ENCODE measurements around the gene M6PR.

Gene M6PR

GRCh38 chr12:8911606-8912268 is 37.7 kb downstream of the M6PR start:
- no peak for DNase-seq (ENCODE audit: low read depth in 1 of 2, low spot score in 1 of 2)
- Histone ChIP-seq H3K27me3 (ENCODE audit: insufficient read depth, poor library complexity, severe bottlenecking) (peaks cover 9% of the 10 kb centered on the region), H3K27ac (replicated peaks) (no peak overlapping the region), H3K4me3 (replicated peaks; ENCODE audit: insufficient read depth, low read length) (no peak overlapping the region)
- no peak for TF ChIP-seq SPI1 (IDR thresholded peaks at IDR 0.05; ENCODE audit: borderline replicate concordance, low read depth)
- no peak for TF ChIP-seq GABPA (IDR thresholded peaks at IDR 0.05; ENCODE audit: low read depth)
- TF ChIP-seq REST (IDR thresholded peaks at IDR 0.05; ENCODE audit: insufficient replicate concordance, low read depth): no peak
- TF ChIP-seq CTCF (IDR thresholded peaks at IDR 0.05; ENCODE audit: insufficient read depth, low read length): no peak
- no peak for TF ChIP-seq POLR2AphosphoS5 (IDR thresholded peaks at IDR 0.05; ENCODE audit: low read depth)

- no peak for TF ChIP-seq GABPA (IDR thresholded peaks at IDR 0.05; ENCODE audit: low read depth)
- TF ChIP-seq POLR2AphosphoS5 (IDR thresholded peaks at IDR 0.05; ENCODE audit: low read depth): no peak
- TF ChIP-seq SPI1 (IDR thresholded peaks at IDR 0.05; ENCODE audit: borderline replicate concordance, low read depth): no peak
- no peak for TF ChIP-seq CTCF (IDR thresholded peaks at IDR 0.05; ENCODE audit: insufficient read depth, low read length)
- TF ChIP-seq REST (IDR thresholded peaks at IDR 0.05; ENCODE audit: insufficient replicate concordance, low read depth): no peak
- Histone ChIP-seq H3K4me3 (replicated peaks; ENCODE audit: insufficient read depth, low read length) (no peak overlapping the region), H3K27ac (replicated peaks) (no peak overlapping the region), H3K27me3 (ENCODE audit: insufficient read depth, poor library complexity, severe bottlenecking) (peaks cover 3% of the 10 kb centered on the region)
- DNase-seq (ENCODE audit: low read depth in 1 of 2, low spot score in 1 of 2): no peak
These were observed 39.7 kb downstream of the M6PR start for GRCh38 chr12:8909752-8910151.

GRCh38 chr12:8907513-8907912 is 41.9 kb downstream of the M6PR start:
- TF ChIP-seq GABPA (IDR thresholded peaks at IDR 0.05; ENCODE audit: low read depth): no peak
- TF ChIP-seq REST (IDR thresholded peaks at IDR 0.05; ENCODE audit: insufficient replicate concordance, low read depth): no peak
- no peak for TF ChIP-seq SPI1 (IDR thresholded peaks at IDR 0.05; ENCODE audit: borderline replicate concordance, low read depth)
- no peak for TF ChIP-seq POLR2AphosphoS5 (IDR thresholded peaks at IDR 0.05; ENCODE audit: low read depth)
- no peak for TF ChIP-seq CTCF (IDR thresholded peaks at IDR 0.05; ENCODE audit: insufficient read depth, low read length)
- no peak overlapping the region for H3K27ac ChIP-seq (replicated peaks)
- no peak for DNase-seq (ENCODE audit: low read depth in 1 of 2, low spot score in 1 of 2)
- H3K4me3 ChIP-seq (replicated peaks; ENCODE audit: insufficient read depth, low read length): no peak overlapping the region
- no peaks in the 10 kb centered on the region for H3K27me3 ChIP-seq (ENCODE audit: insufficient read depth, poor library complexity, severe bottlenecking)

Measured in HL-60 (cell line).